Heart left ventricle (tissue), 16 donors: ENCODE data around the gene EIPR1. TPM values are rescaled to one million over a fixed set of nuclear protein-coding genes. Genes with fewer than 3 reads are reported as not detected.

Experiments used
- ATAC-seq, 4 donors: fragments of 200-7000 bp; cut with Tn5 transposase; one replicate each; pipeline ENCODE4 v1.9.1; 2020 to 2022; ENCODE audit warnings: moderate library complexity in 4 of 4, mild to moderate bottlenecking in 3 of 4, moderate number of reproducible peaks in 1 of 4
- DNase-seq, 5 donors: peaks; one replicate each; pipeline ENCODE4 v3.0.0-alpha.2; 2020
- H3K27ac ChIP-seq, 12 donors: fragments of 200-600 bp; sonication (generic) in 4 of 12; one replicate each; pipeline versions ENCODE4 v1.5.0 to v1.8.0; 2016 to 2022; ENCODE audit warnings: mild to moderate bottlenecking in 2 of 12
- H3K27me3 ChIP-seq, 9 donors: fragments of 200-600 bp; sonication (generic) in 2 of 9; one replicate each; pipeline versions ENCODE4 v1.5.1 to v1.8.0; 2016 to 2022; ENCODE audit warnings: mild to moderate bottlenecking in 3 of 9
- H3K36me3 ChIP-seq, 9 donors: fragments of 200-600 bp; sonication (generic) in 2 of 9; one replicate each; pipeline versions ENCODE4 v1.5.0 to v1.8.0; 2018 to 2022; ENCODE audit warnings: mild to moderate bottlenecking in 2 of 9
- H3K4me1 ChIP-seq, 12 donors: fragments of 200-600 bp; sonication (generic) in 4 of 12; one replicate each; pipeline versions ENCODE4 v1.5.0 to v1.8.0; 2016 to 2022; ENCODE audit warnings: mild to moderate bottlenecking in 3 of 12
- H3K4me3 ChIP-seq, 12 donors: fragments of 200-600 bp; sonication (generic) in 4 of 12; one replicate each; pipeline versions ENCODE4 v1.5.0 to v1.8.0; 2017 to 2022; ENCODE audit warnings: mild to moderate bottlenecking in 9 of 12, moderate library complexity in 4 of 12
- H3K9me3 ChIP-seq, 12 donors: fragments of 200-600 bp; sonication (generic) in 4 of 12; one replicate each; pipeline versions ENCODE4 v1.5.0 to v1.8.0; 2016 to 2022; ENCODE audit warnings: mild to moderate bottlenecking in 1 of 12
- POLR2A ChIP-seq, 2 donors: fragments of 450-650 bp; IDR thresholded peaks; one replicate each; pipeline ENCODE4 v1.6.1; 2017; ENCODE audit warnings: antibody characterized with exemption in 2 of 2, mild to moderate bottlenecking in 2 of 2, moderate library complexity in 2 of 2
- WGBS, 4 donors: extraction: QIAGEN DNeasy Blood & Tissue Kit in 2 of 4; methylation state at CpG; one replicate each; pipeline versions ENCODE4 v1.1.5 to v1.1.7; 2013 to 2018; 5-methylcytosine and 5-hydroxymethylcytosine counted together
- intact Hi-C, 10 donors: fragments of 100-400 bp; cut with DNase I; formaldehyde crosslinking; loops; one replicate each; pipeline versions ENCODE4 v1.11.1 to v1.14.2; 2022
- polyA plus RNA-seq, 2 donors: library from polyadenylated mRNA; stranded (reverse); fragments of 200-250 nt; gene quantifications; one replicate each; pipeline ENCODE4 v1.2.3, GENCODE V29; 2013
- total RNA-seq, 9 donors: library from RNA; depleted of rRNA in 2 of 9; stranded (reverse); fragments of >200 nt in 2 of 9; fragmentation: NEBNext Ultra II Directional in 3 of 9; extraction: Animal tissue kit (Norgen Biotek cat#: 25700) in 3 of 9; gene quantifications; one replicate each; pipeline versions ENCODE4 v1.1.0 to v1.2.4, GENCODE V29; 2016 to 2023
- TF ChIP-seq, protein P1 (sequence below), 12 donors: fragments of 200-600 bp; sonication (generic) in 4 of 12; IDR thresholded peaks; one replicate each; pipeline versions ENCODE4 v1.5.0 to v1.8.0; 2018 to 2022; ENCODE audit warnings: antibody characterized with exemption in 12 of 12, mild to moderate bottlenecking in 5 of 12
- donor health status: ischemic (EF 13 %, LVEDD 7.1; RV severe dilation, severe dysfunction).
- donor health status: healthy with polysubstance abuse.
- donor health status: DM: no; HTN: yes; CAD: no.
- donor health status: DM: no; HTN: no; CAD: no.
- donor health status: ischemic (EF 25% LVEDD 6.9; RV normal size, moderate dysfunction).
- donor health status: ischemic (EF 25% LVEDD 5.7; RV mildly dilated, moderate dysfunction).
- donor health status: healthy.
- donor health status: DM: yes; HTN: yes; CAD: no.
- donor health status: ischemic (EF 35%, LVEDD 5.7; RV mildly dilated, moderate dysfunction).
- donor health status: nonischemic (EF 11% LVEDD 7.7; RV severe dilation, severe dysfunction).
- donor health status: DM: yes; HTN: yes; CAD: no.
- donor health status: PGD.
- donor health status: ischemic (EF 29% LVEDD 5.4; RV normal size, mild dysfunction).
- donor health status: nonischemic (EF 23%, LVEDD 6.1; RV moderate dilation, normal function).

The EIPR1 gene
- total and polyA plus RNA-seq, 11 donors, result 7.9 to 26.1 (median 13.3) TPM

DNA sequence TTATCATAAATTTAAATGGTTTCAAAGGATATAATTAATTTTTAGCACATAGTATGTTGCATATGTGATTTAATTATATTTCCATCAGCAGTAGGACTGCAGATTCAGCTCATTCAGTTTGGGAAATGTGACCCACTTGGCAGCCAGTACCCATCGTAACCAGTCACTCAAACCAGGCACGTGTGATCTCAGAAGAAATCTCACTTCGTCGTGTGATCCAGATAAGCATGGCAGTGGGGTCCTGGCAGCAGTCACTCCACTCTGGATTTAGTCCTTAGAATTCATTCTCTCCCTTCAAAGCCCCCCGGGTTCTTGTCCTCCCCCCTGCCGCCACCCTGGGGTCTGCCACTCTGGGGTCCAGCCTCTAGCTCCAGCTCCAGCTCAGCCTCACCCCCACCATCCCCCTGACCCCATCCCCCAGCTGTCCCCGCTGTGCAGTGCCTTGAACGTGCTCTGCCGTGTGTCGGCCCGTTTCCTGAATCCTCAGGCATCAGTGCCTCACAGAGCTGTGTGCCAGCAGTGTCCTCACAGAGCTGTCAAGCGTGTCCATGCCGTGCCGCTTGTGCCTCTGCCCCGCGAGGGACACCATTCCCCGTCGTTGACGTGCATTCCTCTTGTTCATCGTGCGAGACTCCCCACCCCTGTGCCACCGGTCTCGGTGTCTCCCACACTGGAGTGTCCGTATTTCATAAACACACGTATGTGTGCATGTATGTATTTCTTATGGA is 36.7 kb upstream of the EIPR1 start:
- ATAC-seq (no peak), DNase-seq (no peak)
- no peaks in the 10 kb centered on the region for H3K4me1 ChIP-seq
- 85 to 87% (median 86%) methylated on average over 25 of the region's 25 CpGs for WGBS, 4 donors
- no peaks in the 10 kb centered on the region for H3K27me3 ChIP-seq
- intact Hi-C loops, result no loop called here
- no peak overlapping the region for H3K4me3 ChIP-seq
- H3K9me3 ChIP-seq, result no peaks in the 10 kb centered on the region
- H3K36me3 ChIP-seq, result peaks cover 0 to 38% (median 22%) of the 10 kb centered on the region in 9 donors
- TF ChIP-seq, protein P1, sequence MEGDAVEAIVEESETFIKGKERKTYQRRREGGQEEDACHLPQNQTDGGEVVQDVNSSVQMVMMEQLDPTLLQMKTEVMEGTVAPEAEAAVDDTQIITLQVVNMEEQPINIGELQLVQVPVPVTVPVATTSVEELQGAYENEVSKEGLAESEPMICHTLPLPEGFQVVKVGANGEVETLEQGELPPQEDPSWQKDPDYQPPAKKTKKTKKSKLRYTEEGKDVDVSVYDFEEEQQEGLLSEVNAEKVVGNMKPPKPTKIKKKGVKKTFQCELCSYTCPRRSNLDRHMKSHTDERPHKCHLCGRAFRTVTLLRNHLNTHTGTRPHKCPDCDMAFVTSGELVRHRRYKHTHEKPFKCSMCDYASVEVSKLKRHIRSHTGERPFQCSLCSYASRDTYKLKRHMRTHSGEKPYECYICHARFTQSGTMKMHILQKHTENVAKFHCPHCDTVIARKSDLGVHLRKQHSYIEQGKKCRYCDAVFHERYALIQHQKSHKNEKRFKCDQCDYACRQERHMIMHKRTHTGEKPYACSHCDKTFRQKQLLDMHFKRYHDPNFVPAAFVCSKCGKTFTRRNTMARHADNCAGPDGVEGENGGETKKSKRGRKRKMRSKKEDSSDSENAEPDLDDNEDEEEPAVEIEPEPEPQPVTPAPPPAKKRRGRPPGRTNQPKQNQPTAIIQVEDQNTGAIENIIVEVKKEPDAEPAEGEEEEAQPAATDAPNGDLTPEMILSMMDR (IDR thresholded peaks at IDR 0.05), result no peak
- no peak for TF ChIP-seq POLR2A (IDR thresholded peaks at IDR 0.05)
- H3K27ac ChIP-seq, result no peak overlapping the region

DNA sequence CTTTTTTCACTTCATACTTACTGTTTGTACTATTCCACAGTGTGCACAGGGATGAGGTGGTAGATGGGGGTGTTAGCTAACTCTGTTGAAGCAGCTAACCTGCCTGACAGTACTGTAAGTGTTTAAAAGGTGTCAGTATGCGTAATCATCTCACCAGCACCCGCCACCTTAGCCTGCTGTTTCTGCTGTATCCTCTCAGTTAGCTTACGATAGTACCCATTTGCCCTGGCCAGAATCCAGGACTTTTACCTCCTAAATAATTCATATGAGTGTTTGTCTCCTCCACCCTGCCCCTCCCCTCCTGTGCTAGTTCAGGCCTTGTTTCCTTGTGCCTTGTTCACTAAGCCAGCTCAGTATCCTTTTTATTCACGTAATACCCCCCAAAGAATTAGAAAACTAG is 36.1 kb upstream of the EIPR1 start:
- Histone ChIP-seq H3K36me3 (peaks cover 0 to 38% (median 20%) of the 10 kb centered on the region in 9 donors), H3K27me3 (no peaks in the 10 kb centered on the region), H3K27ac (no peak overlapping the region), H3K4me3 (no peak overlapping the region), H3K4me1 (no peaks in the 10 kb centered on the region), H3K9me3 (no peaks in the 10 kb centered on the region)
- no peak for TF ChIP-seq POLR2A (IDR thresholded peaks at IDR 0.05)
- TF ChIP-seq, protein P1 (IDR thresholded peaks at IDR 0.05), result no peak
- ATAC-seq (no peak), DNase-seq (no peak)
- WGBS, 4 donors, result 89 to 95% (median 95%) methylated on average over 4 of the region's 4 CpGs
- intact Hi-C loops, result no loop called here

DNA sequence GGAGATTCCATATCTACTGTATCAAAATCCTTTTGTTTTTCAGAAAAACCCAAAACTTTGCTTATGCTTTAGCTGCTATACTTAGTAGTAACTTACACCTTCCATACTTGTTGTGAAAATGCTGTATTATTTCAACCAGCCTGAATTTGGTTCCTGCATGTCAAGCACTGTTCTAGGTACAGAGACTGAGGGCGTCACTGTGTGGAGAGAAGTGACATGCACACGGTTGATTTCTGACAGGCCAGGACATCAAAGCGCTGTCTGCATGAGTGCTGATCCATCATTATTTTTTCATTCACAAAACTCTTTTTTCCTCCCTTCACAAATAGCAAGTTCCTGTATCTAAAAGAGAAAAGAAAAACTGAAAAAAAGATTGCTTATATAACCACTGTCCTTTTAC is 33.5 kb upstream of the EIPR1 start:
- peaks cover 0 to 39% (median 11%) of the 10 kb centered on the region in 9 donors for H3K36me3 ChIP-seq
- intact Hi-C loops, result no loop called here
- H3K4me1 ChIP-seq, result peaks cover 0 to 12% (median 9%) of the 10 kb centered on the region in 12 donors
- H3K9me3 ChIP-seq, result no peaks in the 10 kb centered on the region
- TF ChIP-seq POLR2A (IDR thresholded peaks at IDR 0.05), result no peak
- TF ChIP-seq, protein P1 (IDR thresholded peaks at IDR 0.05), result no peak
- WGBS, 4 donors, result 88 to 93% (median 90%) methylated on average over 3 of the region's 3 CpGs
- ATAC-seq, result no peak
- H3K4me3 ChIP-seq, result no peak overlapping the region
- H3K27me3 ChIP-seq, result no peaks in the 10 kb centered on the region
- DNase-seq, result no peak
- H3K27ac ChIP-seq, result no peak overlapping the region

DNA sequence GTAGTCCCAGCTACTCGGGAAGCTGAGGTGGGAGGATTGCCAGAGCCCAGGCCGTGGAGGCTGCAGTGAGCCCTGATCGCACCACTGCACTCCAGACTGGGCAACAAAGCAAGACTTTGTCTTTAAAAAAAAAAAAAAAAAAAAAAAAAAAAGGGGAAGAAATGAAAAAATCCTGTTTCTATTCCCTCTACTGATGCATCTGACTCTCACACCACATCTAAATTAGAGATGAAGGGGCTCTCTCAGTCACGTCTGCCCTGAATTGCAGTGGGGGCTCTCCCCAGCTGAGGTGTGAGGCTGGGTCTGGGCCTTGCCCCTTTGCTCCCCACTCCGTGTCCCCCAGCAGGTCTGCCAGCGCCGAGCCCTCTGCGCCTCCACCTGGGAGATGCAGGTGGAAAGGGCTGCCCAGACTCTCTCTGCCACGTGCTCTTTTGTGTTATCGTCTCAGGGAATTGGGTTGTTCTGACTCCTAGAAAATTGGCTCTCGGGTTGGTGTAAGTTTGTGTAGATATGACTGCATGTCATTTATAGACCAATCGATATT is 32.1 kb upstream of the EIPR1 start:
- no peaks in the 10 kb centered on the region for H3K27me3 ChIP-seq

More for the DNA sequence above, 32.1 kb upstream of the EIPR1 start:
- 92 to 96% (median 94%) methylated on average over 12 of the region's 12 CpGs for WGBS, 4 donors
- H3K36me3 ChIP-seq, result peaks cover 0 to 32% (median 5%) of the 10 kb centered on the region in 9 donors
- H3K27ac ChIP-seq, result no peak overlapping the region
- DNase-seq (no peak), ATAC-seq (no peak)
- H3K4me1 ChIP-seq, result peaks cover 0 to 24% (median 11%) of the 10 kb centered on the region in 12 donors
- intact Hi-C loops, result no loop called here
- no peaks in the 10 kb centered on the region for H3K9me3 ChIP-seq
- no peak overlapping the region for H3K4me3 ChIP-seq
- no peak for TF ChIP-seq POLR2A (IDR thresholded peaks at IDR 0.05)
- TF ChIP-seq, protein P1 (IDR thresholded peaks at IDR 0.05), result no peak
